Measurements from ENCODE around the gene GSTM5.
"Not testable (repeated sequence)": the region's sequence is repeated elsewhere in the genome, so short reads cannot be mapped to it uniquely, and the experiment has no call there.

Gene GSTM5

DNA sequence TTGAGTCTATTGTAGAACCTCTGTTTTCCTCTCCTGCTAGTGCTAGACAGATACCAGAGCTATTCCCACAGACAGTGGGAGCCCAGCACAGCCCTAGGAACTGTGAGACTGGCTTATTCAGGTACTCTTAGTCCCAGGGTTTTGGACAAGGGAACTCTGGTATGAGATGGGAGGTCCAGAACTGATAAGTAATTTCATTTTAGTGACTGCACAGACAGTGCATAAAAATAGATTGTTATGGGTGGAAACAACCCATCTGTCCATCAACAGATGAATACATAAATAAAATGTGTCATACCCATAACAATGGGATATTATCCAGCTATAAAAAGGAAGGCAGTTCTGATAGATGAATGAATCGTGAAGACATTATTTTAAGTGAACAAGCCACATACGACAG lies 42.7 kb downstream of the GSTM5 start:
- H3K4me3 ChIP-seq (ENCODE audit: low read length in 2 of 2), result no peak overlapping the region
- no peaks in the 10 kb centered on the region for H3K4me1 ChIP-seq (ENCODE audit: control insufficient read depth, insufficient read depth, low read length)
- H3K9ac ChIP-seq (ENCODE audit: low read length in 2 of 2), result no peak overlapping the region
- no peaks in the 10 kb centered on the region for H3K27me3 ChIP-seq (ENCODE audit: control insufficient read depth in 1 of 2, insufficient read depth in 2 of 2, low read length in 2 of 2)
- H3K9me3 ChIP-seq (ENCODE audit: control insufficient read depth in 2 of 2, low read length in 2 of 2), result no peaks in the 10 kb centered on the region
- no peak overlapping the region for H3K27ac ChIP-seq (ENCODE audit: low read length)
- no peaks in the 10 kb centered on the region for H3K36me3 ChIP-seq (ENCODE audit: control insufficient read depth in 2 of 2, insufficient read depth in 2 of 2, low read length in 2 of 2)

DNA sequence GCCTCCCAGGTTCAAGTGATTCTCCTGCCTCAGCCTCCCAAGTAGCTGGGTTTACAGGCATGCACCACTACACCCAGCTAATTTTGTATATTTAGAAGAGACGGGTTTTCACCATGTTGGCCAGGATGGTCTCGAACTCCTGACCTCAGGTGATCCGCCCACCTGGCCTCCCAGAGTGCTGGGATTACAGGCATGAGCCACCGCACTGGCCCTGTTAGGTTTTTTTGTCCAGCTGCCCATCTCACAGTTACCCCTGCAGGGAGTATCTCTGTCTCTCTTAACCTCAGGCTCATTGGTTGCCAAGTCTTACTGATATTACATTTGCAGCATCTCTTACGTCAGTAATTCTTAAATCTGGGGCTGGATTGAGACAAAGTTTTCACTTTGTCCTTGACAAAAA lies 44.3 kb downstream of the GSTM5 start:
- not testable (repeated sequence) for H3K27ac ChIP-seq (ENCODE audit: low read length); H3K9ac ChIP-seq (ENCODE audit: low read length in 2 of 2); H3K9me3 ChIP-seq (ENCODE audit: control insufficient read depth in 2 of 2, low read length in 2 of 2); H3K4me1 ChIP-seq (ENCODE audit: control insufficient read depth, insufficient read depth, low read length); H3K36me3 ChIP-seq (ENCODE audit: control insufficient read depth in 2 of 2, insufficient read depth in 2 of 2, low read length in 2 of 2); H3K27me3 ChIP-seq (ENCODE audit: control insufficient read depth in 1 of 2, insufficient read depth in 2 of 2, low read length in 2 of 2); H3K4me3 ChIP-seq (ENCODE audit: low read length in 2 of 2)

DNA sequence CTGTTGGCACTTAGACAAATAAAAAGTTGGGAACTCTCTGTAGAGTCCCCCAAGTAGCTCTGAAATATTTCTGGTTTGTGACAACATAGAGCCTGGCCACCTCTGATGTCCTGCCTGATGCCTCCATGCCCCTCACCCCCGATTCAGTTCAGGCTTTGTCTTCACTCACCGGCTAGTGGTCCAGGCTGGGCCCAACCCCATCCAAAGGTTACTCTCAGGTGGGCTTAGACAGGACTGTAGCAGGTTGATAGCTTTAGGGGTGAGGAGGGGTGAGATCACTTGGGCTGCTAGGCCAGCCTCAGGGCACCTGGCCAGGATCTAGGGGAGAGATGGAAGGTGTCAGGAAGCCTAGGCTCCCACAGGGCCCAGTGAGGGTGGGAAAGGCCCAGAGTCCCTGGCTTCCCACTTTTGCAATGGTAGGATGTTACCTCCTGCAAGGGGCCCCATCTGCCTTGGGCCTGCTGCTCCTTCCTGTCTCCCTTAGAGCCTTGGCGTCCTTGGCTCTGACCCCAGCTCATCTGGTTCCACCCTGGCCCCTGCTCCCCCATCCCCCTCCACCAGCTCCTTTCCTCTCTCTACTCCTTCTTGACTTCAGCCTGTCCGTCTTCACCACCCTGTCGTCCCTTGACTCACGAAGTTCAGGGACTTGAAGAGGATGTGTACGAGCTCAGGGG lies 44.9 kb downstream of the GSTM5 start:
- Histone ChIP-seq H3K27ac (ENCODE audit: low read length) (no peak overlapping the region), H3K4me3 (ENCODE audit: low read length in 2 of 2) (no peak overlapping the region), H3K27me3 (ENCODE audit: control insufficient read depth in 1 of 2, insufficient read depth in 2 of 2, low read length in 2 of 2) (no peaks in the 10 kb centered on the region), H3K9me3 (ENCODE audit: control insufficient read depth in 2 of 2, low read length in 2 of 2) (no peaks in the 10 kb centered on the region), H3K36me3 (ENCODE audit: control insufficient read depth in 2 of 2, insufficient read depth in 2 of 2, low read length in 2 of 2) (no peaks in the 10 kb centered on the region), H3K4me1 (ENCODE audit: control insufficient read depth, insufficient read depth, low read length) (no peaks in the 10 kb centered on the region), H3K9ac (ENCODE audit: low read length in 2 of 2) (no peak overlapping the region)

DNA sequence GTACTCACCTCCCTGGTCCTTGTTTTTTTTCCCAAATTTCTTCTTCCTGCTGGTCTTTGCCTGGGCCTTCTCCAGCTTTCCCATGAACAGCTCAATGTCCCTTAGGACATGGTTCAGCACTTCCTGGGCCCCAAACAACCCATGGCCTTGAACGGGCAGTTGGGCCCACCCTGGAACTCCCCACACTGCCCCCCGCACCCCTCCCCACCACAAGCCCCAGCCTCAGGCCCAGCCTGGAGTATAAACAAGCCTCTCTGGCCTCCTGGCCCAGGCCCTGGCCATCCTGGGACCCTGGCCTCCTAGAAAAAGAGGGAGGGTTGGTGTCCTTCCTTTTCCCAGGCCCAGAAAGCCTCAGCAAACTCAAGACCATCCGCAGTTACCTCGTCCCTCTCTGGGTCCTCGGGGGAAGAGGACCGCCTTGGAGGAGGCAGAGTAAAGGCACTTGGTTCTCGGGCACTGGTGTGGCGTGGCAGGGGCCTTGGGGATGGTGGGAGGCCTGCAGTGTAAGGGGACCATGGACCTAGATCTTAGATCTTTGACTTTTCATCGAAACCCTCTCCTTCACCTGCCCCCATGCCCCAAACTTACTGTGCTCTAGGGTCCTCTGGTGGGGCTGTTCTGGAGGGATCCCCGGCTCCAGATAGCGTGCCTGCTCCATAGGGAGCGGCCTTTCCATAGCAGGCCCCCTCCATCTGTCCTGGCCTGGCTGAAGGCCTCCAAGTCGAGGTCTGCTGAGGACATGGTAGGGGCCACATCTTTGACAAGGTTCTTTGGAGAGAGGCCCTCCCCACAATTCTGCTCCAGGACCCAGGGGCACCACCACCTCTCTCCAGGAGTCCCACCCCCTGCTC lies 46.1 kb downstream of the GSTM5 start:
- Histone ChIP-seq H3K9me3 (ENCODE audit: control insufficient read depth in 2 of 2, low read length in 2 of 2) (no peaks in the 10 kb centered on the region), H3K36me3 (ENCODE audit: control insufficient read depth in 2 of 2, insufficient read depth in 2 of 2, low read length in 2 of 2) (no peaks in the 10 kb centered on the region), H3K4me3 (ENCODE audit: low read length in 2 of 2) (no peak overlapping the region), H3K27me3 (ENCODE audit: control insufficient read depth in 1 of 2, insufficient read depth in 2 of 2, low read length in 2 of 2) (no peaks in the 10 kb centered on the region), H3K9ac (ENCODE audit: low read length in 2 of 2) (no peak overlapping the region), H3K27ac (ENCODE audit: low read length) (no peak overlapping the region), H3K4me1 (ENCODE audit: control insufficient read depth, insufficient read depth, low read length) (no peaks in the 10 kb centered on the region)

DNA sequence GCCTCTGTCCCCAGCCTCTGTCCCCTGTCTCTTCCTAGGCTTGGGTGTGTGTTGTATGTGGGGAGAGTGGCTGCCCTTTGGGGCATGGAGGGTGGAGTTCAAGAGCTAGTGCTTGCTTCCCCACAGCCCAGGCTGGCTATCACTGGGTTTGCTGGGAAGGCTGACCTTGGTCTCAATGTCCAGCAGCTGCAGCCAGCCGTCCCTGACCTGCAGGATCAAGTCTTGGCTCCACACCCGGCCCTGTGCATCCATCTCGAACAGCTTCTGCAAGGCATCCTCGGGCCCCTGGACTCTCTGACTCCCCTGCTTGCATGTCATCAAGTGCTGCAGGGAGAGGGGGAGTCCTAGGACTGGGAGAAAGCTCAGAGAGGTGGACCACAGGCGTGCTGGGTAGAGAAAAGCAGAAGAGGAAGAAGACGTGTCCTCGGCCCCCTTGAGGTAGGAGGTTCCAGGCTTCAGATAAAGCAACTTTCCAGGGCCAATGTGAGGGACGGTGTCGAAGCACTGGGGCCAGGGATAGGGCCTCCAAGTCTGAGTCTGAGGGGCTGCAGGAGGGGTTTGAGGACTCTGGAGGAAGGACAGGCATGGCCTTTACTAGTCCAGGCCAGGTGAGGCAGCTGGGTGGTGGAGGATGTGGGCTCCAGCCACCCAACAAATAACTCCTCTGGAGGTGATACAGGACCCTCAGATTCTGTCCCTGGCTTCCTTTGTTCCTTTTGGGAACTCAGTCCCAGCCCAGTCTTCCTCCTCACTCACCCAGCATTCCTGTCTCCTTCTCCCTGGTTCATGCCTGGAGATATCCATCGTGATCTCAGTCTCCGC lies 47.7 kb downstream of the GSTM5 start:
- H3K4me1 ChIP-seq (ENCODE audit: control insufficient read depth, insufficient read depth, low read length), result no peaks in the 10 kb centered on the region
- H3K4me3 ChIP-seq (ENCODE audit: low read length in 2 of 2), result no peak overlapping the region
- no peaks in the 10 kb centered on the region for H3K9me3 ChIP-seq (ENCODE audit: control insufficient read depth in 2 of 2, low read length in 2 of 2)
- H3K36me3 ChIP-seq (ENCODE audit: control insufficient read depth in 2 of 2, insufficient read depth in 2 of 2, low read length in 2 of 2), result no peaks in the 10 kb centered on the region
- no peak overlapping the region for H3K27ac ChIP-seq (ENCODE audit: low read length)
- no peak overlapping the region for H3K9ac ChIP-seq (ENCODE audit: low read length in 2 of 2)
- H3K27me3 ChIP-seq (ENCODE audit: control insufficient read depth in 1 of 2, insufficient read depth in 2 of 2, low read length in 2 of 2), result no peaks in the 10 kb centered on the region

DNA sequence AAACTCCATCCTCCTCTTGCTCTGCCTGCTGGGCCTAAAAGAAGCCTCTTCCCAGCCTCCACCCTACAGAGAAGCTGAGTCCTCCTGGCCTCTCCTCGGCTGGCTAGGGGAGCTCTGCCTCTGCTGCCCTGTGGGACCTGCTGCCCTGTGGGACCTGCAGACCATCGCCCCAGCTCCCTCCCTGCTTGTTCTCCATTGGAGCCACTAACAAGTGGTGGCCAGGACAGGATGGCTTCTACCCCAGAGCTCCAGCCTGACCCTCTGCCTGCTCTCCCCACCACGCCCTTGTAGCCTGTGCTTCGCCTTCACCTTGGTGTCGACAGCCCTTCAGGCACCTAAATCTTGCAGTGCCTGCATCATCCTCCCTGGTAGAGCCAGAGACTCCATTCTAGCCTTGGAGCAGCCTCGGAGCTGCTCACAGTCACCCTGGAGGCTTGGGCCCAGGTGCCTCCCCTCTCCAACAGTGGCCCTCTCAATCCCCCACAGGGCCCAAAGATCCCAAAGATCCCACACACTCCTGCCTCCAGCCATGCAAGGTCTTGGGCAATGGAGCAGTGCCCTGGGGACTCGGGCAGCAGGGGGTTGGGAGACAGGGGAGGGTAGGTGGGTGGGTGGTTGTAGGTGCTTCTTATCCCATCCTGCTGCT lies 48.7 kb downstream of the GSTM5 start:
- Histone ChIP-seq H3K4me3 (ENCODE audit: low read length in 2 of 2) (no peak overlapping the region), H3K9ac (ENCODE audit: low read length in 2 of 2) (no peak overlapping the region), H3K36me3 (ENCODE audit: control insufficient read depth in 2 of 2, insufficient read depth in 2 of 2, low read length in 2 of 2) (no peaks in the 10 kb centered on the region), H3K9me3 (ENCODE audit: control insufficient read depth in 2 of 2, low read length in 2 of 2) (no peaks in the 10 kb centered on the region), H3K27me3 (ENCODE audit: control insufficient read depth in 1 of 2, insufficient read depth in 2 of 2, low read length in 2 of 2) (no peaks in the 10 kb centered on the region), H3K27ac (ENCODE audit: low read length) (no peak overlapping the region), H3K4me1 (ENCODE audit: control insufficient read depth, insufficient read depth, low read length) (no peaks in the 10 kb centered on the region)

DNA sequence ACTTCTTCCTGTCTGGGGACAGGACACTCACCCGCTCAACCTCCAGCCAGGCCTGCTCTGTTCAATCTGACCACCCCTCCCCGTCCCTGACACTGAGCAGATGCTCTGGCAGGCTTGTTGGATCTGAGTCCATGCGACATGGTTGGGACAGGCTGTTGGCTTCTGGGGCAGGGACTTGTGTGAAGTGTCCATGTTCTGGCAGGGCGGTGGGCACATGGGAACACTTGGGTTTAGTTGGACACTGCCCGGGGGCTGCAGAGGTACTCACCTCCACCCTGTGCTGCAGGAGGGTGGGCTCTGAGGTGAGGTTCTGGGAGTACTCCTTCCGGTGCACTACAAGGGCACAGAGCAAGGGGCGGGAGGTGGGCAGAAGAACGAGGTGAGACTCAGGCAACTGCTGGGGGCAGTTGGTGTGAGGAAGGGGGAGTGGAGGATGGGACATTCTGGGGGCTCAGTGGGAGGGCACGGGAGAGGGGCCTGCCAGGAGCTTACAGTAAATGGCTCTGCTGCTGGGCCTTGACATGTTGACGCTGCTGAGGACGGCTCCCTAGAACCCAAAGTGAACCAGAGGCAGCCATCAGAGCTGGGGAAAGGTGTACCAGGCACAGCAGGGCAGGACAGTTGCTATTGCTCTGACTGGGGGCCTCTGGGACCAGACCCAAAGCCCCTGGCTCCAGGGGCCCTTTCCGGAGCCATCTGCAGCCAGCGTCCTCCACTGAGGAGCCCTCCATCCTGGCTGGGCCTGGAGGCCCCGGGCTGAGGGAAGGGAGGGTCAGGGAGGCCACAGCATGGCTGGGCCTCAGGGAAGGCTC lies 49.4 kb downstream of the GSTM5 start:
- no peaks in the 10 kb centered on the region for H3K36me3 ChIP-seq (ENCODE audit: control insufficient read depth in 2 of 2, insufficient read depth in 2 of 2, low read length in 2 of 2)
- no peak overlapping the region for H3K9ac ChIP-seq (ENCODE audit: low read length in 2 of 2)
- no peak overlapping the region for H3K4me3 ChIP-seq (ENCODE audit: low read length in 2 of 2)
- no peaks in the 10 kb centered on the region for H3K9me3 ChIP-seq (ENCODE audit: control insufficient read depth in 2 of 2, low read length in 2 of 2)
- H3K27me3 ChIP-seq (ENCODE audit: control insufficient read depth in 1 of 2, insufficient read depth in 2 of 2, low read length in 2 of 2), result no peaks in the 10 kb centered on the region
- H3K27ac ChIP-seq (ENCODE audit: low read length), result no peak overlapping the region
- no peaks in the 10 kb centered on the region for H3K4me1 ChIP-seq (ENCODE audit: control insufficient read depth, insufficient read depth, low read length)

DNA sequence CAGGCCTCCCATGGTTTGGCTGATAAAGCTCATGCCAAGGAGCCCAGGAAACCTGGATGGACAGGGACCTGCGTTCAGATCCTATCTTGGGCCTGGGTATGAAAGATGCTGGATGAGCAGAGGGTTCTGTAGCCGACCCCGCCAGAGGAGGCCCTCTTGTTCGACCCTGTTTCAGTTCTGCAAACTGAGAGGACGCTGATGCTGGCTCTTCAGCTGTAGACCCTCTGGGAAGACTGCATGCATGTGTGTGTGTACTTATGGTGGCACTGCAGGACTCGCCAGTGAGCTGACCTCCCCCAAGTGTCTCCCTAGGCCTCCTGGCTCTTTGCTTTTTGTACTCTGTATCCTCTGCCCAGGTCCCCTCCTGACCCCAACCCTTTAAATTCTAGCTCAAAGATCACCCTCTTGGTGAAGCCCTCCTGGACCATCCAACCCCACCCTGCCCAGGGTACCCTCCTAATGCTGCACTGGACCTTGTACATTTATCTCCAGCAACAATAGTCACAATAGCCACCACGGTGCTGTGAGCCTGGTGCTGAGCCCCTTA lies 50.1 kb downstream of the GSTM5 start:
- no peaks in the 10 kb centered on the region for H3K36me3 ChIP-seq (ENCODE audit: control insufficient read depth in 2 of 2, insufficient read depth in 2 of 2, low read length in 2 of 2)
- H3K4me3 ChIP-seq (ENCODE audit: low read length in 2 of 2), result no peak overlapping the region
- no peak overlapping the region for H3K9ac ChIP-seq (ENCODE audit: low read length in 2 of 2)
- H3K4me1 ChIP-seq (ENCODE audit: control insufficient read depth, insufficient read depth, low read length), result no peaks in the 10 kb centered on the region
- H3K27me3 ChIP-seq (ENCODE audit: control insufficient read depth in 1 of 2, insufficient read depth in 2 of 2, low read length in 2 of 2), result no peaks in the 10 kb centered on the region
- H3K9me3 ChIP-seq (ENCODE audit: control insufficient read depth in 2 of 2, low read length in 2 of 2), result no peaks in the 10 kb centered on the region
- H3K27ac ChIP-seq (ENCODE audit: low read length), result no peak overlapping the region

DNA sequence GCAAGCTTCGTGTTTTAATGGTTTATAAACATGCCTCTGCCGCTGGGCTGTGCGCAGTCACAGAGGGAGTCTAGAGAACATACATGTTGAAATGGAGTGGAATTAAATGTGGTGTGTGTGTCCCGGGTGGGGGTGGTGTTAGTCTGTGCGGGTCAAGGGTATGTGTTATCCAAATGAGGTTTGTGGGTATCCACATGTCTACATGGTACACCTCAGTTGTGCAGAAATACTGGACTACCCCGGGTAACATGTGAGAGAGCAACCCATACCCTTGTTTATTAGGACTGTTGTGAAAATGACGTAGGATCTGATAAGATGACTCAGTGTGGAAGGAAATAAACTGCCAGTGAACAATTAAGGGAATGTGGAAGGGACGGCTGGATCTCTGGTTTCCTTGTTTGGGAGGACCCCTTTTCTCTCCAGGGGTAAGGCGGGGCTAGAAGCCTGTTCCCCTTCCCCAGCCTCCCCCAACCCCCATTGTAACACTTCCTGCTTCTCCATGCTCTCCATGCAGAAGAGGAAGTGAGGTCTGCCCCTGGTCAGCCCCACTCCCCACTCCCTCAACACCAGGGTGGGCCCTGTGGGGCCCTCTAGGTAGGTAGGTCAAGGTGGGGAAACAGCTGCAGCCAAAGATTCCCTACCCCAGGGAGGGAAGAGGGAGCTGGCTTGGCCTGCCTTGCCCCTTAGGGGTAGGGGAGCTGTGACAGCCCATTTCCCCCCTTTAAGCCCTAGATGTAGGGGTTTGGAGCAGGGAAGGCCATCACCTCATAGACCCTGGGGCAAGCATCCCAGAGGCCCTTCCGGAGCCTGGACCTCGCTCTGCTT lies 51.0 kb downstream of the GSTM5 start:
- H3K9me3 ChIP-seq (ENCODE audit: control insufficient read depth in 2 of 2, low read length in 2 of 2), result no peaks in the 10 kb centered on the region
- peak overlapping the region in 1 of 2 donors; percentile 21 for H3K9ac ChIP-seq (ENCODE audit: low read length in 2 of 2)
- H3K4me1 ChIP-seq (ENCODE audit: control insufficient read depth, insufficient read depth, low read length), result no peaks in the 10 kb centered on the region
- H3K36me3 ChIP-seq (ENCODE audit: control insufficient read depth in 2 of 2, insufficient read depth in 2 of 2, low read length in 2 of 2), result no peaks in the 10 kb centered on the region
- no peak overlapping the region for H3K27ac ChIP-seq (ENCODE audit: low read length)
- H3K27me3 ChIP-seq (ENCODE audit: control insufficient read depth in 1 of 2, insufficient read depth in 2 of 2, low read length in 2 of 2), result no peaks in the 10 kb centered on the region
- H3K4me3 ChIP-seq (ENCODE audit: low read length in 2 of 2), result no peak overlapping the region
